ENCODE measurements around the gene FOXO3. TPM values are rescaled to one million over a fixed set of nuclear protein-coding genes. Genes with fewer than 3 reads are reported as not detected.
"Not testable (repeated sequence)": the region's sequence is repeated elsewhere in the genome, so short reads cannot be mapped to it uniquely, and the experiment has no call there.

FOXO3 gene
- total RNA-seq, 2 donors from 2014 or later: 108 to 144 TPM

- TF ChIP-seq POLR2A (IDR thresholded peaks at IDR 0.05): no peak
- no peak overlapping the region for H3K27ac ChIP-seq
- H3K4me1 ChIP-seq (replicated peaks): peaks cover 19% of the 10 kb centered on the region
- no peaks in the 10 kb centered on the region for H3K27me3 ChIP-seq (replicated peaks; ENCODE audit: insufficient read depth)
- H3K36me3 ChIP-seq: no peaks in the 10 kb centered on the region
- 90% methylated on average over 2 of the region's 2 CpGs for whole genome bisulfite sequencing
- no peak for DNase-seq (ENCODE audit: low spot score)
- H3K9me3 ChIP-seq: no peaks in the 10 kb centered on the region
- no peak overlapping the region for H3K4me3 ChIP-seq
- intact Hi-C loops (cut with DNase I): no loop called here
Measured at GRCh38 chr6:108658174-108658573, 97.5 kb downstream of the FOXO3 start.

DNA sequence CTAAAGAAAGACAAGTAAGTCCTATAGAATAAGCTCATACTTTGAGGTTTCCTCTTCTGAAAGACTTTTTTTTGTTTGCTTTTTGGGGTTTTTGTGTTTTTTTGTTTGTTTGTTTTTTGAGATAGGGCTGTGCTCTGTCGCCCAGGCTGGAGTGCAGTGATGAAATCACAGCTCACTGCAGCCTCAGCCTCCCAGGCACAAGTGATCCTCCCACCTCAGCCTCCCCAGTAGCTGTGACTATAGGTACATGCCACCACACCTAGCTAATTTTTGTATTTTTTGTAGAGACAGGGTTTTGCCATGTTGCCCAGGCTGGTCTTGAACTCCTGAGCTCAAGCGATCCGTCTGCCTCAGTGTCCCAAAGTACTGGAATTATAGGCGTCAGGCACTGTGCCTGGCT is 98.1 kb downstream of the FOXO3 start:
- H3K27me3 ChIP-seq (replicated peaks; ENCODE audit: insufficient read depth); intact Hi-C loops (cut with DNase I); H3K9me3 ChIP-seq; H3K36me3 ChIP-seq; H3K4me3 ChIP-seq; H3K27ac ChIP-seq; DNase-seq (ENCODE audit: low spot score): not testable (repeated sequence)
- peaks cover 13% of the 10 kb centered on the region for H3K4me1 ChIP-seq (replicated peaks)
- 96% methylated on average over 4 of the region's 4 CpGs for WGBS

DNA sequence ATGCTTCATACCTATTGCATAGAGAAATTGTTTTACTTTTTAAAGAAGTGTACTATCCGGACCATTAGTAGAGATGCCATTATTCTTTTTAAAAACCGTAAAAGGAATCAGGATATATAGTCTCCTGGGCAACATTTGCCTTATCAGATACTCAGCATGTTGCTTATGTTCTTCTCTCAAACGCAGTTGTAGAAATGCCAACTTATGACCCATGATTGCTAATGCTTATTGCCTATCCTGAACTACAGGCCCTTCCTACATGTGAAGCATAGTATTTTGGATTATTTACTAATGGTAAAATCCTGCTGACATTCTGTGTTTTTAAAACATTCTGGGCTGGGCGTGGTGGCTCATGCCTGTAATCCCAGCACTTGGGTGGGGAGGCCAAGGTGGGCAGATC is 99.5 kb downstream of the FOXO3 start:
- no peak for TF ChIP-seq POLR2AphosphoS5 (IDR thresholded peaks at IDR 0.05)
- TF ChIP-seq CTCF (IDR thresholded peaks at IDR 0.05): no peak
- no peak for TF ChIP-seq POLR2A (IDR thresholded peaks at IDR 0.05)
- Histone ChIP-seq H3K27ac (no peak overlapping the region), H3K27me3 (replicated peaks; ENCODE audit: insufficient read depth) (no peaks in the 10 kb centered on the region), H3K4me1 (replicated peaks) (peaks cover 6% of the 10 kb centered on the region), H3K9me3 (no peaks in the 10 kb centered on the region), H3K4me3 (no peak overlapping the region), H3K36me3 (peaks cover 0 to 6% of the 10 kb centered on the region in 2 donors)
- WGBS: 83% methylated on average over 4 of the region's 4 CpGs
- intact Hi-C loops (cut with DNase I): no loop called here
- no peak for DNase-seq (ENCODE audit: low spot score)

DNA sequence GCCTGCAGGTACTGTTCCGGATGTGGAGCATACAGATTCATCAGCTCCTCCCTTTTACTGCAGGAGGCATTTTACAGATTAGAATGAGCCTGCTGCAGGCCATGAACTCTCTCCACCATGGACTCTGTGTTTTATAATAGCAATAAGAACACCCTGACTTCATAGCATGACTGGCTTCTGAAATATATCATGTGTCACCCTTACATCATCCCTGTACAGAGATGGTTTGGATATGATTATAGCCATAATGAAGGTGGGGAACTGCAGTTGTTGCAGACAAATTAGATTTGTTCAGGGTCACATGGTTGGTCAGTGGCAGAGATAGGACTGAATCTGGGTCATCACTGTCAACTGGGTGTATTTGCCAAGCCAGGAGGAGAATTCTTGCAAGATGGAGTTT is 100.7 kb downstream of the FOXO3 start:
- 63% methylated on average over 1 of the region's 1 CpG for WGBS
- intact Hi-C loops (cut with DNase I): no loop called here
- no peak for TF ChIP-seq POLR2AphosphoS5 (IDR thresholded peaks at IDR 0.05)
- TF ChIP-seq POLR2A (IDR thresholded peaks at IDR 0.05): no peak
- H3K4me3 ChIP-seq: no peak overlapping the region
- no peak overlapping the region for H3K27ac ChIP-seq
- DNase-seq (ENCODE audit: low spot score): no peak
- H3K36me3 ChIP-seq: peaks cover 0 to 6% of the 10 kb centered on the region in 2 donors
- no peaks in the 10 kb centered on the region for H3K4me1 ChIP-seq (replicated peaks)
- no peaks in the 10 kb centered on the region for H3K27me3 ChIP-seq (replicated peaks; ENCODE audit: insufficient read depth)
- H3K9me3 ChIP-seq: no peaks in the 10 kb centered on the region

DNA sequence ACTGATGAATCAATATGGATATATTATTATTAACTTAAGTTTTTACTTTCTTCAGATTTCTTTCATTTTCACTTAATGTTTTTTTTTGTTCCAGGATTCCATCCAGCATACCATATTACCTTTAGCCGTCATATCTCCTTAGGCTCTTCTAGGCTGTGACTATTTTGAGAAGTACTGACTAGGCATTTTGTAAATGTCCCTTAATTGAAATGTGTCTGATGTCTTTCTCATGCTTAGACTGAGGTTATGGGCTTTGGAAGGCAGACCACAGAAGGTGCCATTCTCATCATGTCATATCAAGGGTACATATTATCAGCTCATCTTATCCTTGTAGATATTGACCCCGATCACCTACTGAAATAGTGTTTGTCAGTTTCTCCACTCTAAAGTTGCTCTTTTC is 101.3 kb downstream of the FOXO3 start:
- WGBS: 89% methylated on average over 2 of the region's 2 CpGs
- intact Hi-C loops (cut with DNase I): no loop called here
- peaks cover 0 to 6% of the 10 kb centered on the region in 2 donors for H3K36me3 ChIP-seq
- no peaks in the 10 kb centered on the region for H3K4me1 ChIP-seq (replicated peaks)
- H3K27ac ChIP-seq: no peak overlapping the region
- DNase-seq (ENCODE audit: low spot score): no peak
- H3K4me3 ChIP-seq: no peak overlapping the region
- TF ChIP-seq CTCF (IDR thresholded peaks at IDR 0.05) (no peak), POLR2AphosphoS5 (IDR thresholded peaks at IDR 0.05) (no peak), POLR2A (IDR thresholded peaks at IDR 0.05) (no peak)
- H3K9me3 ChIP-seq: no peaks in the 10 kb centered on the region
- no peaks in the 10 kb centered on the region for H3K27me3 ChIP-seq (replicated peaks; ENCODE audit: insufficient read depth)

DNA sequence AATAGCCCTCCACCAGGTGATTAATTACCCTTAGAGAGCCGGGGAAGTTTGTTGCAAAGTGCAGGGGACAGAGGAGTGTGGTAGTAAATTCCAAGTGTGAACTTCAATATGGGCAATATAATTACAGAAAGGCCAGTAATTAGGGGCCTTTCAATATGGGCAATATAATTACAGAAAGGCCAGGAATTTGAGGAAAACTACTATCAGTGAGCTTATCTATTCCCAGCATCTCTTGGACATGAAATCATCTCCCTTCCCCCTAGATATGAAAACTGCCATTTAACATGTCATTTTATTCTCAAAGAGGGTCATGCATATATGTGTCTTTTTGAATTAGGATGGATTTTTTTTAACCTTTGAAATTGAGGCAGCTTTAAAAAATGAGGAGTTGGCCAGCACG is 102.0 kb downstream of the FOXO3 start:
- H3K27me3 ChIP-seq (replicated peaks; ENCODE audit: insufficient read depth): no peaks in the 10 kb centered on the region
- H3K9me3 ChIP-seq: no peaks in the 10 kb centered on the region
- H3K4me3 ChIP-seq: no peak overlapping the region
- H3K27ac ChIP-seq: no peak overlapping the region
- 88% methylated on average over 2 of the region's 2 CpGs for WGBS
- no peak for DNase-seq (ENCODE audit: low spot score)
- intact Hi-C loops (cut with DNase I): no loop called here
- TF ChIP-seq POLR2AphosphoS5 (IDR thresholded peaks at IDR 0.05) (no peak), CTCF (IDR thresholded peaks at IDR 0.05) (no peak), POLR2A (IDR thresholded peaks at IDR 0.05) (no peak)
- H3K36me3 ChIP-seq: peaks cover 0 to 6% of the 10 kb centered on the region in 2 donors
- no peaks in the 10 kb centered on the region for H3K4me1 ChIP-seq (replicated peaks)

DNA sequence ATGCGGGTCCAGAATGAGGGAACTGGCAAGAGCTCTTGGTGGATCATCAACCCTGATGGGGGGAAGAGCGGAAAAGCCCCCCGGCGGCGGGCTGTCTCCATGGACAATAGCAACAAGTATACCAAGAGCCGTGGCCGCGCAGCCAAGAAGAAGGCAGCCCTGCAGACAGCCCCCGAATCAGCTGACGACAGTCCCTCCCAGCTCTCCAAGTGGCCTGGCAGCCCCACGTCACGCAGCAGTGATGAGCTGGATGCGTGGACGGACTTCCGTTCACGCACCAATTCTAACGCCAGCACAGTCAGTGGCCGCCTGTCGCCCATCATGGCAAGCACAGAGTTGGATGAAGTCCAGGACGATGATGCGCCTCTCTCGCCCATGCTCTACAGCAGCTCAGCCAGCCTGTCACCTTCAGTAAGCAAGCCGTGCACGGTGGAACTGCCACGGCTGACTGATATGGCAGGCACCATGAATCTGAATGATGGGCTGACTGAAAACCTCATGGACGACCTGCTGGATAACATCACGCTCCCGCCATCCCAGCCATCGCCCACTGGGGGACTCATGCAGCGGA is 102.9 kb downstream of the FOXO3 start:
- H3K36me3 ChIP-seq; H3K4me3 ChIP-seq; DNase-seq (ENCODE audit: low spot score); H3K4me1 ChIP-seq (replicated peaks); H3K27ac ChIP-seq; H3K27me3 ChIP-seq (replicated peaks; ENCODE audit: insufficient read depth); intact Hi-C loops (cut with DNase I); H3K9me3 ChIP-seq: not testable (repeated sequence)
- 96% methylated on average over 30 of the region's 30 CpGs for WGBS

All from prostate gland (tissue), 2 donors.